Right atrium auricular region (tissue), 2 donors: ENCODE results near the gene RAPGEF6. TPM values are rescaled to one million over a fixed set of nuclear protein-coding genes. Genes with fewer than 3 reads are reported as not detected.

Source experiments
- DNase-seq: peaks from one replicate; pipeline ENCODE4 v3.0.0-alpha.2; 2019; ENCODE audit warnings: low spot score
- H3K27ac ChIP-seq, 2 donors: fragments of 200-600 bp; sonication (generic); 1 replicate in 1 of 2; 2 replicates in 1 of 2; pipeline ENCODE4 v1.5.1; 2016 to 2019
- H3K27me3 ChIP-seq, 2 donors: fragments of 200-600 bp; sonication (generic); one replicate each; pipeline versions ENCODE4 v1.5.1 to v1.6.0; 2017 to 2019
- H3K36me3 ChIP-seq: fragments of 200-600 bp; sonication (generic); one replicate; pipeline ENCODE4 v1.5.1; 2016
- H3K4me1 ChIP-seq, 2 donors: fragments of 200-600 bp; sonication (generic); one replicate each; pipeline versions ENCODE4 v1.5.1 to v1.6.0; 2017 to 2019
- H3K4me3 ChIP-seq, 2 donors: fragments of 200-600 bp; sonication (generic); 1 replicate in 1 of 2; 2 replicates in 1 of 2; pipeline ENCODE4 v1.5.1; 2017 to 2019; ENCODE audit warnings: mild to moderate bottlenecking in 1 of 2, moderate library complexity in 1 of 2
- H3K9me3 ChIP-seq, 2 donors: fragments of 200-600 bp; sonication (generic); one replicate each; pipeline ENCODE4 v1.5.1; 2019
- total RNA-seq, 2 donors: library from RNA; depleted of rRNA; stranded (reverse); fragments of >200 nt; gene quantifications; one replicate each; pipeline ENCODE4 v1.1.0, GENCODE V29; 2016
- TF ChIP-seq, protein P1 (sequence below), 2 donors: fragments of 200-600 bp; sonication (generic); IDR thresholded peaks; one replicate each; pipeline ENCODE4 v1.5.1; 2019; ENCODE audit warnings: antibody characterized with exemption in 2 of 2

RAPGEF6 gene
- total RNA-seq, 2 donors from 2014 or later, result 10.0 to 14.0 TPM

DNA sequence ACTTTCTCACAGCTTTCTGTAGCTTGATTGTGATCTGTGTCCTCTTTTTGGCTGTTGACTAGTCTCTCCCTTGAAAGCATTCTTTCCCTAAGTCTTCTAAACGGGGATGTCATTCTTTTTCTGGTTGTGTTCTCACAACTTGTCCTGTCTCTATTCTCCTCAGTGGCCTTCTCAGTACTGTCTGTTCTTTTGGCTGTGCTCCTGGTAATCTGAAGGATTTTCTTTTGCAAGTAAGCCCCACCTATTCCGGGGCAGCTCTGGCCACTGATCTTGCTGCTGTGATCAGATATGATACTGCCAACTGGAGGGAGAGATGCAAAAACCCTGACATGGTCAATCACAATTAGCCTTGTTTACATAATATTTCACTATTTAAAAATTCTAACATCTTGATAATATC lies 198.9 kb downstream of the RAPGEF6 start:
- DNase-seq, result no peak
- no peak overlapping the region for H3K4me3 ChIP-seq
- no peak overlapping the region for H3K27ac ChIP-seq
- H3K36me3 ChIP-seq, result peaks cover 38% of the 10 kb centered on the region
- no peaks in the 10 kb centered on the region for H3K27me3 ChIP-seq
- H3K9me3 ChIP-seq, result no peaks in the 10 kb centered on the region
- TF ChIP-seq, protein P1, sequence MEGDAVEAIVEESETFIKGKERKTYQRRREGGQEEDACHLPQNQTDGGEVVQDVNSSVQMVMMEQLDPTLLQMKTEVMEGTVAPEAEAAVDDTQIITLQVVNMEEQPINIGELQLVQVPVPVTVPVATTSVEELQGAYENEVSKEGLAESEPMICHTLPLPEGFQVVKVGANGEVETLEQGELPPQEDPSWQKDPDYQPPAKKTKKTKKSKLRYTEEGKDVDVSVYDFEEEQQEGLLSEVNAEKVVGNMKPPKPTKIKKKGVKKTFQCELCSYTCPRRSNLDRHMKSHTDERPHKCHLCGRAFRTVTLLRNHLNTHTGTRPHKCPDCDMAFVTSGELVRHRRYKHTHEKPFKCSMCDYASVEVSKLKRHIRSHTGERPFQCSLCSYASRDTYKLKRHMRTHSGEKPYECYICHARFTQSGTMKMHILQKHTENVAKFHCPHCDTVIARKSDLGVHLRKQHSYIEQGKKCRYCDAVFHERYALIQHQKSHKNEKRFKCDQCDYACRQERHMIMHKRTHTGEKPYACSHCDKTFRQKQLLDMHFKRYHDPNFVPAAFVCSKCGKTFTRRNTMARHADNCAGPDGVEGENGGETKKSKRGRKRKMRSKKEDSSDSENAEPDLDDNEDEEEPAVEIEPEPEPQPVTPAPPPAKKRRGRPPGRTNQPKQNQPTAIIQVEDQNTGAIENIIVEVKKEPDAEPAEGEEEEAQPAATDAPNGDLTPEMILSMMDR (IDR thresholded peaks at IDR 0.05), result no peak
- peaks cover 0 to 5% of the 10 kb centered on the region in 2 donors for H3K4me1 ChIP-seq

DNA sequence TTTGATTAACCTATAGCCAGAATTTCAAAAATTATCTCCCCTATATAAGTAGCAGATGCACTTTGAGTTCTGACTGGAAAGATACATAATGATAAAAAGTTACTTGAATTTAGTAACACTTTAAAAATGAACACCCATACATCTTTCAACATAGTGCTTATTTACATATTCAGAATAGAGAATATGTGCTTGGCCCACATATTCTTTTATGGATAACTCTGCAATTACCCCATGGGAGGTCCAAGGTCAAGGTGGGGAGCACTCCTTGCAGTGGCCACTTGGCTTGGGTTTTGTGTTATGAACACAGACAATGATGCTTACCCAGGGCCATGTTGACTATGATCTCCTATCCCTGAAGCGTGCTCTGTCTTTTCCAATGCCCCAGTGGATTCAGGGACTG lies 201.9 kb downstream of the RAPGEF6 start:
- Histone ChIP-seq H3K27me3 (no peaks in the 10 kb centered on the region), H3K4me3 (no peak overlapping the region), H3K9me3 (no peaks in the 10 kb centered on the region), H3K27ac (no peak overlapping the region), H3K36me3 (peaks cover 22% of the 10 kb centered on the region), H3K4me1 (peaks cover 0 to 5% of the 10 kb centered on the region in 2 donors)
- no peak for DNase-seq
- TF ChIP-seq, protein P1 (IDR thresholded peaks at IDR 0.05), result no peak

GRCh38 chr5:131431794-131432193 lies 203.2 kb downstream of the RAPGEF6 start:
- no peak overlapping the region for H3K27ac ChIP-seq
- H3K36me3 ChIP-seq, result peaks cover 25% of the 10 kb centered on the region
- no peaks in the 10 kb centered on the region for H3K9me3 ChIP-seq
- no peak for DNase-seq
- TF ChIP-seq, protein P1 (IDR thresholded peaks at IDR 0.05), result no peak
- H3K4me1 ChIP-seq, result peaks cover 0 to 5% of the 10 kb centered on the region in 2 donors
- no peaks in the 10 kb centered on the region for H3K27me3 ChIP-seq
- H3K4me3 ChIP-seq, result no peak overlapping the region

DNA sequence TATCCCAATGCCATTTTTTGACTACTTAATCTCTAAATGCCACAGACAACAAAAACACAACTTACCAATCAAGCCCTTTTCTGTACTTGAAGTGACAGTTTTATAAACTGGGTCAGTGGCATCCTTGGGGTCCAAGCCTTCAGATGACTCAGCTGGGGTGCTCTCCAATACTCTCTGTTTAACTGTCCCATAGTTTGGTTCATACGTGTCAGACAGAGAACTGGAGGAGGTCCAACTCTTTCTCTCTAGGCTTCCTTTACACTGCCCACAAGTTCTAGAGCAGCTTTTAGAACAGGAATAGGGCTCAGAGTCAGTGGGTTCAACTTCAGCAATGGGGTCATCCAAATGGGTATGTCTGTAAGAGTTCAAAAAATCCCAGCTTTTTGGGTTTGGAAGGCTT lies 204.2 kb downstream of the RAPGEF6 start:
- TF ChIP-seq, protein P1 (IDR thresholded peaks at IDR 0.05), result no peak
- Histone ChIP-seq H3K36me3 (peaks cover 30% of the 10 kb centered on the region), H3K27me3 (no peaks in the 10 kb centered on the region)

GRCh38 chr5:131426011-131426410 lies 209.0 kb downstream of the RAPGEF6 start:
- H3K36me3 ChIP-seq, result peaks cover 17% of the 10 kb centered on the region

More for the DNA sequence above, 204.2 kb downstream of the RAPGEF6 start:
- Histone ChIP-seq H3K27ac (no peak overlapping the region), H3K4me1 (peaks cover 0 to 1% of the 10 kb centered on the region in 2 donors), H3K9me3 (no peaks in the 10 kb centered on the region), H3K4me3 (no peak overlapping the region)
- no peak for DNase-seq

More at GRCh38 chr5:131426011-131426410, 209.0 kb downstream of the RAPGEF6 start:
- Histone ChIP-seq H3K4me1 (no peaks in the 10 kb centered on the region), H3K9me3 (no peaks in the 10 kb centered on the region), H3K27me3 (no peaks in the 10 kb centered on the region), H3K27ac (no peak overlapping the region), H3K4me3 (no peak overlapping the region)
- DNase-seq, result no peak
- TF ChIP-seq, protein P1 (IDR thresholded peaks at IDR 0.05), result no peak
